ENCODE measurements around the gene ERN1. TPM values are rescaled to one million over a fixed set of nuclear protein-coding genes. Genes with fewer than 3 reads are reported as not detected.
A peak's percentile ranks its signal among the peaks of the same experiment; 100 is the strongest.

Gene ERN1
- total RNA-seq, 4 donors from 2014 or later, result 14.6 to 54.4 (median 30.4) TPM

DNA sequence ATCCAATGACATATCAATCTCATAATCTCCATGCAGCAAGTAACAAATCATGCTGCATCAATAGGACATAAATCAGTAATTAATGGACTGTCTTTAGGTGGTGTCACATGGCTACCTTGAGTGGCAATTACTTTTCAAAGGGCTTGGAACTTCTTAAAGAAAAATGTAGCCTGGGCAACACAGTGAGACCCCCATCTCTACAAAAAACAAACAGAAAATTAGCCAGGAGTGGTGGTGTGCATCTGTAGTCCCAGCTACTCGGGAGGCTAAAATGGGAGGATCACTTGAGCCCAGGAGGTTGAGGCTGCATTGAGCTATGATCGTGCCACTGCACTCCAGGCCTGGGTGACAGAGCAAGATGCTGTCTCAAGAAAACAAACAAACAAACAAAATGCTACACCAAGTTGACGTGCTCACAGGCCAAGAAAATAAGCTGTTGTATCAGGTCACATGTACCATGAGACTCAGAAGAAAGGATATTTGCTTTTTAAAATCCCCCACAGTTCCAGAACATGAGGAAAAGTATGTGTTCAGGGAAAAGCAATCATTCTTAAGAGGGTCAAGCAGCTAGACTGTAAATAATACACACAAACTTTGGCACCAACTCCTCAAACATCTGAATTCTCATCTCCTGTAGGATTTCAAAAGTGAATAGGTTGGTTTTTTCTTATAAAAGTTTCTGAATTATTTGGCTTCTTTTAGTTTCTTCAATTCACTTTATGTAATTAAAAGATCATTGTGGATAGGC lies 23.8 kb upstream of the ERN1 start:
- TF ChIP-seq, protein P1, sequence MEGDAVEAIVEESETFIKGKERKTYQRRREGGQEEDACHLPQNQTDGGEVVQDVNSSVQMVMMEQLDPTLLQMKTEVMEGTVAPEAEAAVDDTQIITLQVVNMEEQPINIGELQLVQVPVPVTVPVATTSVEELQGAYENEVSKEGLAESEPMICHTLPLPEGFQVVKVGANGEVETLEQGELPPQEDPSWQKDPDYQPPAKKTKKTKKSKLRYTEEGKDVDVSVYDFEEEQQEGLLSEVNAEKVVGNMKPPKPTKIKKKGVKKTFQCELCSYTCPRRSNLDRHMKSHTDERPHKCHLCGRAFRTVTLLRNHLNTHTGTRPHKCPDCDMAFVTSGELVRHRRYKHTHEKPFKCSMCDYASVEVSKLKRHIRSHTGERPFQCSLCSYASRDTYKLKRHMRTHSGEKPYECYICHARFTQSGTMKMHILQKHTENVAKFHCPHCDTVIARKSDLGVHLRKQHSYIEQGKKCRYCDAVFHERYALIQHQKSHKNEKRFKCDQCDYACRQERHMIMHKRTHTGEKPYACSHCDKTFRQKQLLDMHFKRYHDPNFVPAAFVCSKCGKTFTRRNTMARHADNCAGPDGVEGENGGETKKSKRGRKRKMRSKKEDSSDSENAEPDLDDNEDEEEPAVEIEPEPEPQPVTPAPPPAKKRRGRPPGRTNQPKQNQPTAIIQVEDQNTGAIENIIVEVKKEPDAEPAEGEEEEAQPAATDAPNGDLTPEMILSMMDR (IDR thresholded peaks at IDR 0.05), result no peak
- DNase-seq (ENCODE audit: low spot score) (no peak), ATAC-seq (ENCODE audit: low FRiP score) (no peak)

- TF ChIP-seq, protein P1 (IDR thresholded peaks at IDR 0.05), result no peak
- ATAC-seq (ENCODE audit: low FRiP score), result no peak
- DNase-seq (ENCODE audit: low spot score), result no peak
Measured at GRCh38 chr17:64152428-64153125, 22.6 kb upstream of the ERN1 start.

GRCh38 chr17:64151016-64151368 lies 21.0 kb upstream of the ERN1 start:
- TF ChIP-seq, protein P1 (IDR thresholded peaks at IDR 0.05), result no peak
- ATAC-seq (ENCODE audit: low FRiP score) (no peak), DNase-seq (ENCODE audit: low spot score) (no peak)

- no peak for DNase-seq (ENCODE audit: low spot score)
- TF ChIP-seq, protein P1 (IDR thresholded peaks at IDR 0.05), result no peak
- ATAC-seq (ENCODE audit: low FRiP score), result peak; percentile 34
Measured at GRCh38 chr17:64150237-64151015, 20.5 kb upstream of the ERN1 start.

DNA sequence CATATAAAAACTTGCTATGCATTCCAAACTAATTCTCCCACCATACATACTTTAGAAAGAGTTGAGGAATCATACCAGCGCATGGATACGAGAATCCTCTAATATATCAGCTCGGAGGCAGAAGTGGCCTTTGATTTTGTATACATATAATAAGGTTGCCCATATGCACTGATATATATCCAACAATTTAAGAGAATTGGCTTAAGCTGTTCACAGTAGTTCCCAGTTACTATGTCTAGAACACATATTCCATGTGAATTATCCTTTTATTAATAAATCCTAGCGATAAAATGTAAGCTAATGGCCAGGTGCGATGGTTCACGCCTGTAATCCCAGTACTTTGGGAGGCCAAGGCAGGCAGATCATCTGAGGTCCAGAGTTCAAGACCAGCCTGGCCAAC lies 19.3 kb upstream of the ERN1 start:
- TF ChIP-seq, protein P1 (IDR thresholded peaks at IDR 0.05), result no peak
- ATAC-seq (ENCODE audit: low FRiP score) (no peak), DNase-seq (ENCODE audit: low spot score) (no peak)

- no peak for DNase-seq (ENCODE audit: low spot score)
- TF ChIP-seq, protein P1 (IDR thresholded peaks at IDR 0.05), result no peak
- ATAC-seq (ENCODE audit: low FRiP score), result no peak
Measured at GRCh38 chr17:64148699-64149098, 18.8 kb upstream of the ERN1 start.

Data from omental fat pad (tissue), 4 donors.